HepG2 (cell line): Measurements from ENCODE around the gene RBM19. TPM values are rescaled to one million over a fixed set of nuclear protein-coding genes. Genes with fewer than 3 reads are reported as not detected.

ENCODE experiments used
- ESRRA ChIP-seq: sonication (generic); formaldehyde crosslinking; IDR thresholded peaks from 2 replicates; pipeline ENCODE4 v1.5.1; 2020; ENCODE audit warnings: mild to moderate bottlenecking, low read depth, missing genetic modification reagents
- HNRNPH1 ChIP-seq: fragments of 200-400 bp; formaldehyde crosslinking; optimal IDR thresholded peaks from 2 replicates; pipeline ENCODE3; 2017; ENCODE audit warnings: mild to moderate bottlenecking, low read depth, low read length
- KLF16 ChIP-seq, 2 experiments: sonication (generic) in 1 of 2; formaldehyde crosslinking in 1 of 2; IDR thresholded peaks; 2 replicates each; pipeline versions ENCODE4 v1.6.1 to v1.8.0; 2016 to 2023; ENCODE audit warnings: missing genetic modification reagents in 2 of 2, missing compliant biosample characterization in 1 of 2
- MTA1 ChIP-seq: sonication (generic); formaldehyde crosslinking; IDR thresholded peaks from 2 replicates; pipeline ENCODE4 v1.4.0; 2020; ENCODE audit warnings: missing genetic modification reagents, mild to moderate bottlenecking, borderline replicate concordance
- NR0B2 ChIP-seq: sonication (generic); formaldehyde crosslinking; IDR thresholded peaks from 2 replicates; pipeline ENCODE4 v1.4.0; 2020; ENCODE audit warnings: mild to moderate bottlenecking, missing genetic modification reagents
- SETDB1 ChIP-seq: sonication (generic); formaldehyde crosslinking; IDR thresholded peaks from 2 replicates; pipeline ENCODE4 v1.5.1; 2020; ENCODE audit warnings: missing genetic modification reagents, mild to moderate bottlenecking, borderline replicate concordance
- SIX1 ChIP-seq: sonication (generic); formaldehyde crosslinking; IDR thresholded peaks from 2 replicates; pipeline ENCODE4 v1.4.0; 2020; ENCODE audit warnings: missing genetic modification reagents, borderline replicate concordance
- SOX5 ChIP-seq: IDR thresholded peaks from 2 replicates; pipeline ENCODE4 v1.6.1; 2016; ENCODE audit warnings: borderline replicate concordance
- SUZ12 ChIP-seq: fragments of 150-350 bp; IDR thresholded peaks from 2 replicates; pipeline ENCODE4 v1.6.1; 2014; ENCODE audit warnings: low read depth, low read length
- WIZ ChIP-seq: sonication (generic); formaldehyde crosslinking; IDR thresholded peaks from 2 replicates; pipeline ENCODE4 v1.5.1; 2020; ENCODE audit warnings: mild to moderate bottlenecking, missing genetic modification reagents
- ZBTB1 ChIP-seq: sonication (generic); formaldehyde crosslinking; IDR thresholded peaks from 2 replicates; pipeline ENCODE4 v1.4.0; 2020; ENCODE audit warnings: missing genetic modification reagents, borderline replicate concordance
- ZFP36L2 ChIP-seq: sonication (generic); formaldehyde crosslinking; IDR thresholded peaks from 2 replicates; pipeline ENCODE4 v1.4.0; 2020; ENCODE audit warnings: missing genetic modification reagents
- ZNF350 ChIP-seq: sonication (generic); formaldehyde crosslinking; IDR thresholded peaks from 2 replicates; pipeline ENCODE4 v1.4.0; 2020; ENCODE audit warnings: mild to moderate bottlenecking, low read depth, missing genetic modification reagents, borderline replicate concordance
- ZNF451 ChIP-seq: sonication (generic); formaldehyde crosslinking; IDR thresholded peaks from 2 replicates; pipeline ENCODE4 v1.5.0; 2020; ENCODE audit warnings: mild to moderate bottlenecking, missing genetic modification reagents
- ZNF501 ChIP-seq: sonication (generic); formaldehyde crosslinking; IDR thresholded peaks from 2 replicates; pipeline ENCODE4 v1.5.1; 2020; ENCODE audit warnings: mild to moderate bottlenecking, moderate library complexity, missing genetic modification reagents
- ZNF670 ChIP-seq: sonication (generic); formaldehyde crosslinking; IDR thresholded peaks from 2 replicates; pipeline ENCODE4 v1.8.0; 2022; ENCODE audit warnings: mild to moderate bottlenecking, missing genetic modification reagents, borderline replicate concordance
- polyA plus RNA-seq, 8 experiments: library from polyadenylated mRNA; depleted of rRNA in 3 of 8; stranded (reverse) in 7 of 8; unstranded in 1 of 8; fragments of >200 nt; fragmentation: Illumina TruSeq in 4 of 8; extraction: Trizol in 4 of 8; gene quantifications; 2 replicates each; pipeline versions ENCODE4 v1.2.1 to v1.2.3, GENCODE V29; 2011 to 2016; ENCODE audit warnings: low read depth in 4 of 8, missing spikeins in 1 of 8, mixed read lengths in 1 of 8; ENCODE audit not compliant: insufficient read depth in 1 of 8
- total RNA-seq, 5 experiments: library from RNA; depleted of rRNA; stranded (reverse); fragments of >200 nt; fragmentation: Illumina TruSeq; extraction: Trizol; gene quantifications; 2 replicates each; pipeline ENCODE4 v1.2.3, GENCODE V29; 2016; ENCODE audit warnings: low read depth in 1 of 5
- TF ChIP-seq, protein P1 (sequence below): sonication (generic); formaldehyde crosslinking; IDR thresholded peaks from 2 replicates; pipeline ENCODE4 v1.8.0; 2022; ENCODE audit warnings: missing genetic modification reagents, low read depth, mild to moderate bottlenecking, borderline replicate concordance
- TF ChIP-seq, protein P2 (sequence below): IDR thresholded peaks from 2 replicates; pipeline ENCODE4 v1.6.1; 2016; ENCODE audit warnings: low read depth, borderline replicate concordance
- TF ChIP-seq, protein P3 (sequence below): sonication (generic); formaldehyde crosslinking; conservative IDR thresholded peaks from 2 replicates; pipeline ENCODE4 v1.8.0; 2022; ENCODE audit warnings: mild to moderate bottlenecking, moderate library complexity, missing genetic modification reagents

The RBM19 gene
- total and polyA plus RNA-seq, 2 of the 13 experiments (the other 11 are each of a cell fraction or from before 2014, with no cell fraction given), result 19.3 to 32.2 TPM

DNA sequence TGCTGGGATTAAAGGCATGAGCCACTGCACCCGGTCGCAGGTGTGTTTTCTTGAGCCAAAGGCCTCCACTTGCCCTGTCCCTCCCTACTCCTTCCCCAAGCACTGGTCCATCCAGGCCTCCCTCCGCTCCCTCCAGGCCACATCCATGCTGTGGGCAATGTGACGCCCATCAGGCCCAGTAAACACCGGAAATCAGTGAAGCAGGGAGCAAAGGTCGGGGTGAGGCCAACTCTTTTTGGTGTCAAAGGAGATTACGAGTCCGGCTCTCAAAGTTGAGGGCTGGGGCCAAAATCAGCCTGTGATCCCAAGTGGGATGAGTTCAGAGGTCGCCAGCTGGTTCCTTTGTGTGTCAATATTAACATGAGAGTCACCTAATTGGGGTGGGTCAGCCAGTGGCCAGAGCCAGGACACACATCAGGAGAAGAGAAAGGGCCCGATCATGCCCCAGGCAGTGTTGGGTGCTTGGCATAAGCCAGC is 195.7 kb downstream of the RBM19 start (continued):
- TF ChIP-seq ZNF350 (CRISPR knock-in tag) (peak; percentile 96), KLF16 (CRISPR knock-in tag; IDR thresholded peaks at IDR 0.05) (peak in 1 of 2 experiments; percentile 92; a peak in 2 of 4 replicates), HNRNPH1 (peak; percentile 62), SETDB1 (no peak), ZNF451 (CRISPR knock-in tag) (peak; percentile 68; the same call in 1 of the 2 replicates), SIX1 (CRISPR knock-in tag) (peak; percentile 83; the same call in 1 of the 2 replicates), SUZ12 (no peak), ZNF670 (CRISPR knock-in tag) (peak; percentile 77; the same call in 1 of the 2 replicates), WIZ (peak; percentile 76; the same call in 1 of the 2 replicates), SOX5 (peak; percentile 92), ZBTB1 (CRISPR knock-in tag) (no peak), NR0B2 (CRISPR knock-in tag) (no peak), MTA1 (CRISPR knock-in tag) (peak; percentile 98; the same call in 1 of the 2 replicates), ESRRA (CRISPR knock-in tag) (peak; percentile 91), ZNF501 (CRISPR knock-in tag) (peak; percentile 89), ZFP36L2 (no peak)
- TF ChIP-seq, protein P1, sequence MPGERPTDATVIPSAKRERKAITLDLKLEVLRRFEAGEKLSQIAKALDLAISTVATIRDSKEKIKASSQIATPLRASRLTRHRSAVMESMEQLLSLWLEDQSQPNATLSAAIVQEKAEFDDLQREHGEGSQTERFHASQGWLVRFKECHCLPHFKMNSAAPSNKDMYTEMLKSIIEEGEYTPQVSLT (CRISPR knock-in tag), result 0 out of 2 replicates have a peak, but pooled peaks have one; percentile 75
- TF ChIP-seq, protein P2, sequence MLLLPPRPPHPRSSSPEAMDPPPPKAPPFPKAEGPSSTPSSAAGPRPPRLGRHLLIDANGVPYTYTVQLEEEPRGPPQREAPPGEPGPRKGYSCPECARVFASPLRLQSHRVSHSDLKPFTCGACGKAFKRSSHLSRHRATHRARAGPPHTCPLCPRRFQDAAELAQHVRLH (CRISPR knock-in tag), result peak; percentile 80; the same call in 1 of the 2 replicates
- TF ChIP-seq, protein P3, sequence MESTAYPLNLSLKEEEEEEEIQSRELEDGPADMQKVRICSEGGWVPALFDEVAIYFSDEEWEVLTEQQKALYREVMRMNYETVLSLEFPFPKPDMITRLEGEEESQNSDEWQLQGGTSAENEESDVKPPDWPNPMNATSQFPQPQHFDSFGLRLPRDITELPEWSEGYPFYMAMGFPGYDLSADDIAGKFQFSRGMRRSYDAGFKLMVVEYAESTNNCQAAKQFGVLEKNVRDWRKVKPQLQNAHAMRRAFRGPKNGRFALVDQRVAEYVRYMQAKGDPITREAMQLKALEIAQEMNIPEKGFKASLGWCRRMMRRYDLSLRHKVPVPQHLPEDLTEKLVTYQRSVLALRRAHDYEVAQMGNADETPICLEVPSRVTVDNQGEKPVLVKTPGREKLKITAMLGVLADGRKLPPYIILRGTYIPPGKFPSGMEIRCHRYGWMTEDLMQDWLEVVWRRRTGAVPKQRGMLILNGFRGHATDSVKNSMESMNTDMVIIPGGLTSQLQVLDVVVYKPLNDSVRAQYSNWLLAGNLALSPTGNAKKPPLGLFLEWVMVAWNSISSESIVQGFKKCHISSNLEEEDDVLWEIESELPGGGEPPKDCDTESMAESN, result peak; percentile 73
